ENCODE results near the gene OPCML.

The OPCML gene

DNA sequence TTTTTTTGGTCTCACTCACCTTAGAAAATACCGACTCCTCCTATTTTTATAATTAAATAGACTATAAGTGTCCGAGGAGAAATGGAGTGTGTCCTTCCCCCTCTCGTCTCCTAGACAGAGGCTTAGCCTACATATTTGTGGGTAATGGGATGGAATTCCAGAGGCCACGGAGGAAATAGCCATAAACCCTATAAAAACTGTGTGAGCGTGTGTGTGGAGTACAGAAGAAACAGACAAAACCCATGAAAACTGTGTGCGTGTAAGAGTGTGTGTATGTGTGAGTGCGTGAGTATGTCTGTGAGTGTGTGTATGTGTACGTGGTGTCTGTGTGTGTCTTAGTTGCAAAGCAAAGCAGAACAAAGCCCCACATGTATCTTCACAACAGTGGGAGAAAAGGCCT lies 883.5 kb downstream of the OPCML start:
- H3K4me3 ChIP-seq (ENCODE audit: low read depth, low read length) = no peak overlapping the region
- TF ChIP-seq, protein P1, sequence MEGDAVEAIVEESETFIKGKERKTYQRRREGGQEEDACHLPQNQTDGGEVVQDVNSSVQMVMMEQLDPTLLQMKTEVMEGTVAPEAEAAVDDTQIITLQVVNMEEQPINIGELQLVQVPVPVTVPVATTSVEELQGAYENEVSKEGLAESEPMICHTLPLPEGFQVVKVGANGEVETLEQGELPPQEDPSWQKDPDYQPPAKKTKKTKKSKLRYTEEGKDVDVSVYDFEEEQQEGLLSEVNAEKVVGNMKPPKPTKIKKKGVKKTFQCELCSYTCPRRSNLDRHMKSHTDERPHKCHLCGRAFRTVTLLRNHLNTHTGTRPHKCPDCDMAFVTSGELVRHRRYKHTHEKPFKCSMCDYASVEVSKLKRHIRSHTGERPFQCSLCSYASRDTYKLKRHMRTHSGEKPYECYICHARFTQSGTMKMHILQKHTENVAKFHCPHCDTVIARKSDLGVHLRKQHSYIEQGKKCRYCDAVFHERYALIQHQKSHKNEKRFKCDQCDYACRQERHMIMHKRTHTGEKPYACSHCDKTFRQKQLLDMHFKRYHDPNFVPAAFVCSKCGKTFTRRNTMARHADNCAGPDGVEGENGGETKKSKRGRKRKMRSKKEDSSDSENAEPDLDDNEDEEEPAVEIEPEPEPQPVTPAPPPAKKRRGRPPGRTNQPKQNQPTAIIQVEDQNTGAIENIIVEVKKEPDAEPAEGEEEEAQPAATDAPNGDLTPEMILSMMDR (IDR thresholded peaks at IDR 0.05; ENCODE audit: borderline replicate concordance, insufficient read depth, low read depth, low read length) = no peak

- H3K4me3 ChIP-seq (ENCODE audit: low read depth, low read length) = no peak overlapping the region
- TF ChIP-seq, protein P1 (IDR thresholded peaks at IDR 0.05; ENCODE audit: borderline replicate concordance, insufficient read depth, low read depth, low read length) = no peak
Measured at GRCh38 chr11:132646890-132647289, 885.4 kb downstream of the OPCML start.

GRCh38 chr11:132644520-132645239 lies 887.6 kb downstream of the OPCML start:
- no peak overlapping the region for H3K4me3 ChIP-seq (ENCODE audit: low read depth, low read length)
- TF ChIP-seq, protein P1 (IDR thresholded peaks at IDR 0.05; ENCODE audit: borderline replicate concordance, insufficient read depth, low read depth, low read length) = no peak

DNA sequence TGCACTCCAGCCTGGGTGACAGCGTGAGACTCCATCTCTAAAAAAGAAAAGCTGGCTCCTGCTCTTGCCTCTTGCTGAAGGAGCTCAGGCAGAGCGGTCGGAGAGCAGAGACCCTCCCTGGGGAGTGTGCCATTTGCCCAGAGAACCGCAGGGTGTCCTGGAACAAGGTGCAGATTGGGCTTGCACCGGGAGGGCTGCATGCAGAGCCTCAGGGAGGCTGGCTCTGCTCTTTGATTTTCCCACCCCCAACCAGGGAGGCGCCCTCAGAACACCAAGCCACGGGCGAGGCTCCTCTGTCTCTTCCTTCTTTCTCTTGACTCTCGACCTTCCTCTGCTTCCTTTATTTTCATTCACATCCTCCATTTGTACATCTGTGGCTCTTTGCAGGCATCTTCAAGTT lies 889.1 kb downstream of the OPCML start:
- TF ChIP-seq, protein P1 (IDR thresholded peaks at IDR 0.05; ENCODE audit: borderline replicate concordance, insufficient read depth, low read depth, low read length) = no peak
- H3K4me3 ChIP-seq (ENCODE audit: low read depth, low read length) = no peak overlapping the region

GRCh38 chr11:132640952-132641351 lies 891.3 kb downstream of the OPCML start:
- TF ChIP-seq, protein P1 (IDR thresholded peaks at IDR 0.05; ENCODE audit: borderline replicate concordance, insufficient read depth, low read depth, low read length) = no peak
- no peak overlapping the region for H3K4me3 ChIP-seq (ENCODE audit: low read depth, low read length)

DNA sequence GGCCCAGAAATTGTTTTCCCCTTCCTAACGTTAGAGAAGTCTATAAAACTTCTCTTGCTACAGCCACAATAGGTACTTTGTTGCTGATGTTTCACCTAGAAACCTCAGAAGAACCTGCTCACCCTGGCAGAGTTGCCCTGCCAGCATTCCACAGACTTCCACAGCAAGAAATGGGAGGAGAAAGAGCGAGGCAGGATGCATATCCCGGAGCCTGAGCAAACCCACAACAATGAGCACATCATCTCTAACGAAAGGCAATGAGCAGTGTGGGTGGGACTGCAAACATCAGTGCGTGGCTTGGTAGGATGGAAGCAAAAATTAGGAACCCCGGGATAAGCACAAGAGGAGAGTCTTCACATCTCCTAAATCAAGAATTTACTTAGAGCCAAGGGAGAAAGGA lies 892.3 kb downstream of the OPCML start:
- no peak overlapping the region for H3K4me3 ChIP-seq (ENCODE audit: low read depth, low read length)
- TF ChIP-seq, protein P1 (IDR thresholded peaks at IDR 0.05; ENCODE audit: borderline replicate concordance, insufficient read depth, low read depth, low read length) = no peak

DNA sequence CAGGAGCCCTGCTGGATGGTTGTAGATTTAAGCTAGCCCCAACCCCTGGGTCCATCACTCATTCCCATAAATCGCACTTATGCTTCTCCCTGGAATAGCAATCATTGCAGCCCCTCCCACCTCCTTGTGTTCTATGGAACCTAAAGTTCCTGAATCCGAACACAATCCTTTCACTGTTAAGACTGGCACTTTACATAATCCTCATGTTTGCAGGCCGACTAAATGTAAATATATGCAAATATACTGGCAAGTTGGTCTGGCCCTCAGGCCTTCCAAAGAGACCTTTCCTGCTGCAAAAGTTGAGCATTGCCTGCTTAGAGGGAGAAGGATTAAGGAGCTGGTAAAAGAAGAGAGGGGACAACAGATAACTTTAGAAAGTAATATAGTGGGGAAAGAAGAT lies 892.9 kb downstream of the OPCML start:
- H3K4me3 ChIP-seq (ENCODE audit: low read depth, low read length) = no peak overlapping the region
- TF ChIP-seq, protein P1 (IDR thresholded peaks at IDR 0.05; ENCODE audit: borderline replicate concordance, insufficient read depth, low read depth, low read length) = no peak
